CD4-positive, alpha-beta T cell treated with Interleukin-15 for 1 hour (primary cell): Measurements from ENCODE around the gene BRD2.

ENCODE experiments used
- DNase-seq: peaks from one replicate; pipeline ENCODE4 v3.0.0-alpha.2; 2020

BRD2 gene

DNA sequence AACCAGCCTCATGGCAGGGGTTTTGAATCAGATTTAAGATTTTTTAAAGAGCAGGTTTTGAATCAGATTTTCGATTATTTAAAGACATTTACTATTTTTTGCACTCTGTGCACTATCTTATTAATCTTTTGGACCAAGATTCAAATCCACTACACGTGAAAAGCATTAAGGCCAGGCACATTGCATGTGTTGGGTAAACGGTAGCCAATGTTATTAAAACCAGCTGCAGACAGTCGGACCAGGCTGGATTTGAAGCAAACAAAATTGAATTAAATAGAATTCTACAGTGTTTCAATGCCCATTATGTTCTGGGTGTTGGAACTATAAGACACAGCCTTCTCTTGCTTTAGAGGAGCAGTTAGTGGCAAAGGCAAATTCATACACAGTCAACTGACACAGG is 33.3 kb downstream of the BRD2 start:
- DNase-seq: no peak

GRCh38 chr6:33004940-33005339 is 36.5 kb downstream of the BRD2 start:
- DNase-seq: no peak

- no peak for DNase-seq
Measured at GRCh38 chr6:33007831-33008400, 39.5 kb downstream of the BRD2 start.

- peak; percentile 74 for DNase-seq
Measured at GRCh38 chr6:33008944-33009861, 40.8 kb downstream of the BRD2 start, which contains the start of gene HLA-DOA. TSS of gene HLA-DOA (minus strand) at chr6:33009591.

DNA sequence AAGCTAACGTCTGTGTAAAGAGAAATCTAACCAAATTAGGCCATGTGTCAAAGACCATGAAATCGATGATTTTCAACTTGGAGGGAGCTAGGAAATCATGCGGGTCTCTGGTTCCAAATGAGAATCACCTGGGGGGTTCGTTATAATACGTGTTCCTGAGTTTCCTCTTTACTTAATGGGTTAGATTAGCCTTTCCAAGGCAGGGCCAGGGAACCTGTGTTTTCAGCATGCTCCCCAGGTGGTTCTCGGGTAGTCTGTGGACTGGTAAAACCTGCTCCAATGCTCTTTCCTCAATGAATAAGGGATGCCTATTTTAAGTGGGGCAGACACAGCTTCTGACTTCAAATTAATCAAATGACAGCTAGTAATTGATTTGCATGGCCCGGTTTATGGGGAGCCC is 42.0 kb downstream of the BRD2 start:
- DNase-seq: no peak

DNA sequence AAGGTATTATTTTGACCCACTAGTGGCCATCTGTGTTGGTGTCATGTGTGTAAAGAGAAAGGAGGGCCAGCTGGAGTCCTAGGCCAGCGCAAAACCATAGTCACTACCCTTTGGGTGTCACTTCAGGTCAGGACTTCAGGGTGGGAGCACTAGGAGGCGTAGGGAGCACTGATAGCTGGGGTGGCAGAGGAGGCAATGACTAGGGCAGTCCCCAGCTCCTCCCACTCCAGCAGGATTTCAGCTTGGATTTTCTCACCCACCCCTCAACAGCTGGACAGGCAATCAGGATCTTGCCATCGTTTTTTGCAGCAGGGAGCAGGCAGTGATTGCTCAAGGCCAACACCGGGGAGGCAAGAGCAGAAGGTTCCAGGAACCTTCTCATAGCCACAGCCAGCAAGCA is 45.2 kb downstream of the BRD2 start:
- DNase-seq: no peak

DNA sequence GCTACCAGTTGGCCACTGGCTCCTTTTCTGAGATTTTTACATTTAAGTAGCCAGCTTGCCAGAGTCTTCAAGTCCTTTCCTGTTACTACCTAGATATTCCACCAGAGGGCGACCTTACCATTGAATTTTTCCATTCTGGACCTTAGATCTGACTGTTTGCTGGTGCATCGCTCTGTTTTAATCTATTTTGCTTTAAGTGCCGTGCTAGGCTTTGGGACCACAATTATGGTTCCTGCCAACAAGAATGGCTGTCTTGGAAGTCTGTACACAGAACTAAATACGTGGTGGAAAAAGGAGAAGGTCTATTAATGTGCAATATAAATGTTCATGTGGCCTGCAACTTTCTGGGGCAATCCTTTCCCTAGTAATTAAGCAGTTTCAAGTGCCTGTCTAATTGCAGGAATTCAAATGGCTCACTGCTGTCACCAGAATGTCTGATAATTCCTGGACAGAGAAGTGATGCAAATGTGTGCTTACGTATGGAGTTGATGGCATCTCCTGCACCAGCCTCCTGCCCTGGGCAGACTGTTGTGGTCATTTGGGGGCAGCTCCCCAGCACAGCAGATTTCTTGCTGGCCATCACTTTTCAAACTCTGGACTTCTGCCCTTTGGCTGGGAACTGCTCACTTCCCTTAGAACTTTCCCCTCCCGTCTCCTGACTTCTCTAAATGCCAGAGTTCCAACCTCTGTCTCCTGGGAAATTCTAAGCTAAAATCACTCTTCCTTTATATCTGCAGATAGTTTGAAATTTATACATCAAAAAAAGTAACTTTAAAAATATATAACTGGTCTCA is 46.6 kb downstream of the BRD2 start:
- peak; percentile 56 for DNase-seq

- DNase-seq: no peak
Measured at GRCh38 chr6:33015798-33016197, 47.4 kb downstream of the BRD2 start.

DNA sequence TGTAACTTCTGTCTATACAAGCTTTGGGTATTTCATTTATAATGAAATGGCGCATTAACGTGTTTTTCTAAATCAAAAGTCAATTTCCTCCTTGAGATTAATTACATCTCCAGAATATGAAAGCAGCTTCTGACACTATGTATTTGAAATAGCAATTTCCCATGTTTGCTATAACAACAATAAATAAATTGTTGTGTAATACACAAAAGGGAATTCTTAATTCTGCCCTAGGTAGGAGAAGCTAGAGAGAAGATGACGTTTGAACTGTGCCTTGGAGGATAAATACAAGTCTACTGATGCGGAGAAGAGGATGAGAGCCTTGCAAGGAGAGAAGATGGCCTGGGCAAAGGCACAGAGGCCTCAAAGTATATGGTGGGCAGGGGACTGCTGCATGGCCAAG is 48.6 kb downstream of the BRD2 start:
- no peak for DNase-seq

DNA sequence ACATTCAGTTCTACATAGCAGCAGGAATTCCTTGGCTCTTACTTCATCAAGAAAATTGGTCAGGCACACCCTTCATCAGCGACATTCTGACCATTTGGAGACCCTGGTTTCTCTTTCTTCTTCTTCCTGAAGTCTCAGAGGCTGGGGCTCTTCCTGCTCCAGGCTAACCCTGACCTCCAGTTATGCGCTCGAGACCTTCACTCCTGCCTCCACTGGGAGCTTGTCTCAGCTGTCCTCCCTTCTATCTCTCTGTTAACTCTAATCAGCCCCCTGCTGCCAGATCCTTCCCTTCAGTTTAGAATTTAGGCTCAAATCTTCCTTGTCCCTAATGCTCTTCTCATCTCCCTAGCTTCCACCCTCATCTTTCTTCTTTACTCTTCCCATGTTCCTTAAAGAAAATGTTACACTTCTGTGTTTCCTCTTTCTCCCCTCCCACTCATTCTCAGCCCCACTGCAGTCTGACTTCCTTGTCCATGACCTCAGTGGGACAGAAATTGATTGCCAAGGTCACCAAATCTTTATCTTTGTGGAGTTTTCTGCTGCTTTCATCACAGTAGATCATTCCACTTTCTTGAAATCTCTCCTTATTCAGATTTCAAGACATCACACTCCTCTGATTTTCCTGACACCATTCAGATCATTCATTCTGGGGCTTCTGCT is 49.4 kb downstream of the BRD2 start:
- no peak for DNase-seq

DNA sequence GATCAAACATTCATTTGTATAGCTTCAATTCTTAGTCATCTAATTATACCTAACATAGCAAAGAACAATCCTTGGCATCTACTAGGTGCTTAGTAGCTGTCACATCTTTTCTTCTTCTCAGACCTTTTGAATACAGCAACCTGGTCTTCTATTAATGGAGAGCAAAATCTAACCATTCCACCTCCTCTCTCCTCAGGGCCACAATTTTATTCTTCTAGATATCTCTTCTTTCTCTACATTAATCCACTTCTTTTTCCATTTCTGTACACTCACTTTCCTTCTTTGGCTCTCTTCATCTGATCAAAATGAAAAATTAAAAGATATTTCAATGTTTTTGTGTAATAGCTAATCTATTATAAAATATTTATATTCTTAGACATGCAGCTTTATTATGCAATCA is 50.0 kb downstream of the BRD2 start:
- no peak for DNase-seq

DNA sequence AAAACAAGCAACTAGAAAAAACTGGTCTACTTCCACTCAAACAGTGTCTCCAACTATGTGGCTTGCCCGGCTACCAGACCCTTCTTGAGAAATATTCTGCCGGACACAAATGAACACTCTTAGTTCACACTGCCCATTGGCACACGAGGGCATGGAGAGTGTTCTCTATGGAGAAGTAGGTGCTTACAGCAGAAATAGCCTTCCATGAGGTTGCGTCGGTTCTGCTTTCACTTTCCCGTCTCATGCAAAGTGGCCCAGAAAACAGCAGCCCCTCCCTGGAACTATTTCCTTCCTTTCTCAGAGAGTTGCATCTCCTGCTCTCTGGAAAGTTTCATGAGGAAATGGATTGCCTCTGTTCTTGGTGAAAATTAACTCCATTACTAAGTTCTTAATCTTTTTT is 50.5 kb downstream of the BRD2 start:
- peak; percentile 87 for DNase-seq

GRCh38 chr6:33019372-33019771 is 51.0 kb downstream of the BRD2 start:
- no peak for DNase-seq

- DNase-seq: no peak
Measured at GRCh38 chr6:33021917-33022316, 53.5 kb downstream of the BRD2 start.

DNA sequence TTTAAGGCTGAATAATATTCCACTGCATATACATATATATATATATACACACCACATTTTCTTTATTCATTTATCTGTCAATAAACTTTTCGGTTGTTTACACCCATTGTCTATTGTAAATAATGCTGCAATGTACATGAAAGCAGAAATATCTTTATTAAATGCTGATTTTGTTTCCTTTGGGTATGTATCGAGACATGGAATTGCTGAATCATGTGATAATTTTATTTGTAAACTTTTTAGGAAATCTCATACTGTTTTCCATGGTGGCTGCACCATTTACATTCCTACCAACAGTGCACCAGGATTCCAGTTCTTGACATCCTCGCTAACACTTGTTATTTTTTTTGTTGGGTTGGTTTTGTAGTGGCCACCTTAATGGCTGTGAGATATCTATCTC is 55.1 kb downstream of the BRD2 start:
- no peak for DNase-seq

DNA sequence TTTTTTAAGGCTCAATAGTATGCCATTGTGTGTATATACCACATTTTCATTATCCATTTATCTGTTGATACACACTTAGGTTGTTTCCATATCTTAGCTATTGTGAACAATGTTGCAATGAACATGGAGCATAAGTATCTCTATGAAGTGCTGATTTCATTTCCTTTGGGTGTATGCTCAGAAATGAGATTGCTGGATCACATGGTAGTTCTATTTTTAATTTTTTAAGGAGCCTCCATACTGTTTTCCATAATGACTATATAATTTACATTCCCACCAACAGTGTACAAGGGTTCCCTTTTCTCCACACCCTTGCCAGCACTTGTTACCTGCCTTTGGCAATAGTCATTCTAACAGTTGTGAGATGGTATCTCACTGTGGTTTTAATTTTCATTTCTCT is 56.1 kb downstream of the BRD2 start:
- no peak for DNase-seq

- no peak for DNase-seq
Measured at GRCh38 chr6:33028220-33028849, 59.9 kb downstream of the BRD2 start.

DNA sequence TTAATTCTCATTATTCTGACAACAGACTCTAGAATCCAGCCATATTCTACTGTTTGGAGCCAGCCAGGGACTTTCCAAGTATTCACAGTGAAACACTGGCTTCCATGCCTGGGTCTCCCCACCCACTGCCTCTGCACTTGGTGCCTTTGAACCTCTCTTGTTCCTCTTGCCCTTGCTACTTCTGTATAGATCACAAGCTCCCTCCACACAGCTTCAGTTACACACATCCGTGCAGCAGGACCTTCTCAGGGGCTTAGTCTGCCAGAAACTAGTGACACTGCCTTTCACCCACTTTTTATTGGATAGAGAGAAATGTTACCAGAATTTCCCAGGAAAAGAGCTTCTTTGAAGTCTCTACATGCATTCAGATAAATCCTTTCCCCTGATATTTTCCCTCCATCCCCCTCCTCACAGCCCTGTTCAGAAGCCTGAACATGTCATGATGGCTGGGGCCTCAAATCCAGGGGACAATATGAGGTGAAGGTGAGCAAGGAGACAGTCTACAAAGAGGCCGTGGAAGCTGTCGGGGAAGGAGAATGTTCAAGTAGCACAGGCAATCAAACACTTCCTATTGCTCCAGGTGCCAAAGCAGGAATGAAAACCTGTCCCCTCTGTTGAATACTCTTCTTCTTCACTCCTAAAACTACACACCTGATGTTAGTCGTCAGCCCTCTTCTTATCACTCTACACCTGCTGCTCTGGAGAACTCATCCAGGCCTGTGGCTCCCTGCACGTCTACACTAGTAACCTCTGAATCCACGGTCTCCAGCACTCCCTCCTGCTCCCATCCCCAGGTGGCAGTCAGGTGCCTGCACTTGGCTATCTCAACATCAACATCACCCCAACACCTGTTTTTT is 61.2 kb downstream of the BRD2 start:
- DNase-seq: peak; percentile 86

- no peak for DNase-seq
Measured at GRCh38 chr6:33030245-33030644, 61.9 kb downstream of the BRD2 start.
